ENCODE measurements around the gene SECISBP2.

GRCh38 chr9:89407070-89407469 is 88.8 kb downstream of the SECISBP2 start:
- TF ChIP-seq, protein P1, sequence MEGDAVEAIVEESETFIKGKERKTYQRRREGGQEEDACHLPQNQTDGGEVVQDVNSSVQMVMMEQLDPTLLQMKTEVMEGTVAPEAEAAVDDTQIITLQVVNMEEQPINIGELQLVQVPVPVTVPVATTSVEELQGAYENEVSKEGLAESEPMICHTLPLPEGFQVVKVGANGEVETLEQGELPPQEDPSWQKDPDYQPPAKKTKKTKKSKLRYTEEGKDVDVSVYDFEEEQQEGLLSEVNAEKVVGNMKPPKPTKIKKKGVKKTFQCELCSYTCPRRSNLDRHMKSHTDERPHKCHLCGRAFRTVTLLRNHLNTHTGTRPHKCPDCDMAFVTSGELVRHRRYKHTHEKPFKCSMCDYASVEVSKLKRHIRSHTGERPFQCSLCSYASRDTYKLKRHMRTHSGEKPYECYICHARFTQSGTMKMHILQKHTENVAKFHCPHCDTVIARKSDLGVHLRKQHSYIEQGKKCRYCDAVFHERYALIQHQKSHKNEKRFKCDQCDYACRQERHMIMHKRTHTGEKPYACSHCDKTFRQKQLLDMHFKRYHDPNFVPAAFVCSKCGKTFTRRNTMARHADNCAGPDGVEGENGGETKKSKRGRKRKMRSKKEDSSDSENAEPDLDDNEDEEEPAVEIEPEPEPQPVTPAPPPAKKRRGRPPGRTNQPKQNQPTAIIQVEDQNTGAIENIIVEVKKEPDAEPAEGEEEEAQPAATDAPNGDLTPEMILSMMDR (optimal IDR thresholded peaks at IDR 0.05 in 1 of 3, IDR thresholded peaks at IDR 0.05 in 1 of 3, conservative IDR thresholded peaks at IDR 0.05 in 1 of 3; ENCODE audit: extremely low read depth in 1 of 3, insufficient read depth in 2 of 3, low read length in 3 of 3) = no peak
- no peak for TF ChIP-seq EZH2 (IDR thresholded peaks at IDR 0.05; ENCODE audit: low read length)
